Central memory CD4-positive, alpha-beta T cell (primary cell): Measurements from ENCODE around the gene SLC9A7.
A peak's percentile ranks its signal among the peaks of the same experiment; 100 is the strongest.

Experiments
- DNase-seq: peaks from one replicate; pipeline ENCODE4 v3.0.0; 2022

Gene SLC9A7

DNA sequence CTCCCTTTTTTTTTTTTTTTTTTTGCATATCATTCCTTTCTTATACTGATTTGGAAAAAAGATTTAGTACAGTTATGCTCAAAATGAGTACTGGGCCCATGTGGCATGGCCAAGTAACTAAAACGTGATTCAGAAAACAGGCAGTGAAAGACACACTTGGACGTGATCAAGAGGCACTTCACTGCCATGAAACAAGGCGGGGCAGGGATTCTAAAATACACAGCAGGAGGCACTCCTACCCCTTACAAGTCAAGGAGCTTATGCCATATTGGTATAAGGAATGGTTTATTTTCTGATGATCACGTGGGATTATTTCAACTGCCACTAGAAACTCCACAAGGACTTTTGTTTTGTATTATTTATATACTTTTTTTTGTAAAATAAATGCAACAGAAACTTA is 113.3 kb downstream of the SLC9A7 start:
- no peak for DNase-seq

DNA sequence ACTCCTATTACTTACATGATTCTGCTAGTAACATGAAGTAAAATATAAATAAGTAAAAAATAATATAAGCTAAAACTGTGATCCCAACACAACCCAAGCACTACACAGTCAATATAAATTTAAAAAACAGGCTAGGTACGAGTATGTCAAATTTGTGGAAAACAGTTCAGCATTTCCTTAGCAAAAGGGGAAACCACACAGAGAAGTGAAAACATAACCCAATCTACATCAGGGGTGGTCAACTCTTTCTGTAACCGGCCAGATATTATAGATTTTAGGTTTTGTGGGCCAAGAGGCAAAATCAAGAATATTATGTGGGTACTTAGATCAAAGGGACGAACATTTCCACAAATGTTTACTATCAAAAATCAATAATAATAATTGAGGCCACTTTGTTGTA is 115.3 kb downstream of the SLC9A7 start:
- DNase-seq: no peak

DNA sequence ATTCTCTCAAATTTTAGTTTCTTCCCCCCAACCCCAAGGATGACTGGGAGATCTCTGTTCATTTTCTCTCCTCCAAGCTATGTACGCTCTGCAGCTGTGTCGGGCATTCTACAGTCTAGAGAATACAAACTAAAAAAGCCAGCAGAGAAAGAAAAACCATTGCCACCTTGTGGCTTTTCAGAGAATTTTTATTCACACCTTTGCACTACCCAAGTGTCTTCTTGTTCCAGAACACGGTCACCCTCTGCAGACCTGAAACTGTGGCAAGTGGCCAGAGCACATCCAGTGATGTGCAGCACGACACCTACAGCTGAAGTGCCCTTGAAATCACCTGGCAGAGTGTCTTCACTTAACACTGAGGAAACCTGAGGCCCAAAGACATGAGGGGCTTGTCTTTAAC is 116.8 kb downstream of the SLC9A7 start:
- DNase-seq: peak; percentile 19

DNA sequence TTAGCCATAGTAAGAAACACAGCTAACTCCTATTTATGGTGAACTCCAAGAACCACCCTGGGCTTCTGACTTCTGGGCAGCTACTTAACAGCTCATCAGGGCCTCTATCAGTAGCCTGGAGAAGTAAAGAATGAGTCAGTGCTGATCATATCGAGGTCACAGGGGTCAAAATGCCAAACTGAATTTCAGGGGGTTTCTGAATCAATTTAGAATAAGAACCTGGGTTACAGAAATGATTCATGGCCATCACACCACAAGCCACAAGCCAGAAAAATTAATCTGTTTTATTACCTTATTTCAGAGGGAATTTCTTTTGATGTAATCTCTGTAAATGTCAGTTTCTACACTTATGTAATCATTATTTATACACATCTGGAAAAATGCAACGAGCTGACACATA is 121.0 kb downstream of the SLC9A7 start:
- no peak for DNase-seq

- no peak for DNase-seq
These were observed 122.7 kb downstream of the SLC9A7 start for GRCh38 chrX:46636223-46636622.

GRCh38 chrX:46635186-46635585 is 123.7 kb downstream of the SLC9A7 start:
- DNase-seq: no peak

- DNase-seq: no peak
These were observed 124.3 kb downstream of the SLC9A7 start for GRCh38 chrX:46634577-46634976.

DNA sequence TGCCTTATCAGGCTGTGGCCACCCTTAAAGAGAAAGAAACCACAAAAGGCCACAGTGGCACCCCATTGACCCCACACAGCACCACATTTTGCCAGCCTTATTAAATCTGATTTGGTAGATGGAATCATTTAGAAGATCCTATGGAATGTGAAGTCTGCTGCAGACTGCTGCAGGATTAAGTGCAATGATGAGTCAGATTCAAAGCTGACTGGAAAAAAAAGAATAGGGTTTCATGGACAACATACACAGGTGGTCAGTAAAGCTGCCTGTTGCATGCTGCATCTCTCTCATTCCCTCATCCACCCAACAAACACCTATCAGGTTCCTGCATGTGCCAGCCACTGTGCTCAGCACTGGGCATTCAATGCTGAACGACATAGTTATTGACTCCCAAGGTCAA is 128.8 kb downstream of the SLC9A7 start:
- no peak for DNase-seq

DNA sequence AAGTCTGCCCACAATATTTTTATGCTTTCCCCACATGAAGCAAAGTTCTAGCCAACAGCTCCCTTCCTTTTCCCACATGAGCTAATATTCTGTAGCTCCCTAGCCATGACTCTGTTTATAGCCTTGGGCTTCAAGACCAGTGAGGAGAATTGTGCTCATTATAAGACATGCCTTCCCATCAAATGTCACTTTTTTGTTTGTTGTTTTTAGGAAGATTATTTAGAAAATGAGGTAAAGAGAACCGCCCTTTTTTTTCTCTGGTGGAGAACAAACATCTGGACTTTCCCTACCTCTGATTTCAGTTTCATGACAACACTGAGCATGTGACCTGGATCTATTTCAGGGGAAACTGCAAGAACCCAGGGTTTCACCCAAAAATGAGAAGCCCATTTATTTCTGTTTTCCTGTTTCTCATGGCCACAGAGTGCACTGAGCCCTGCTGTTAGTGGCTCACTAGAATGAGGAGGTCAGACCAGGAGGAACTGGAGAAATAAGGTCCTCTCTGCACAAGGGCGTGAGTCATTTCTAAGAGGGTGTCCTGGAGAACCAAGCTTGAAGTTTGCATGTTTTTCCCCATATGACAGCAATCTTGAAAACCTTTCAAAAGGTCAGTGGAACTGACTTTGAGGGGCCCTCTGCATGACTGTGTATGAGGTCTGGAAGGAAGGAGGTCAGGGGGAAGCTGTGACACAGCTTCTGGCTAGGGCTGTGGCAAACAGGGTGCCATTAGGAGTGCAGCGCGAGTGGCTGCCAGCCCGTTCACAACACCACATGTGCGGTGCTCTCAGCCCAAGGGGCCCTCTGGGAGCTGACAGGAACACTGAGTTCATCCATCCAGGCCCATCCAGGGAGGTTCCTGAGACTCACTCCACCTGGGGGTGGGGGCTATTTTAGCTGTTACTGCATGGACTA is 130.2 kb downstream of the SLC9A7 start:
- no peak for DNase-seq

GRCh38 chrX:46627711-46628419 is 131.1 kb downstream of the SLC9A7 start:
- no peak for DNase-seq

DNA sequence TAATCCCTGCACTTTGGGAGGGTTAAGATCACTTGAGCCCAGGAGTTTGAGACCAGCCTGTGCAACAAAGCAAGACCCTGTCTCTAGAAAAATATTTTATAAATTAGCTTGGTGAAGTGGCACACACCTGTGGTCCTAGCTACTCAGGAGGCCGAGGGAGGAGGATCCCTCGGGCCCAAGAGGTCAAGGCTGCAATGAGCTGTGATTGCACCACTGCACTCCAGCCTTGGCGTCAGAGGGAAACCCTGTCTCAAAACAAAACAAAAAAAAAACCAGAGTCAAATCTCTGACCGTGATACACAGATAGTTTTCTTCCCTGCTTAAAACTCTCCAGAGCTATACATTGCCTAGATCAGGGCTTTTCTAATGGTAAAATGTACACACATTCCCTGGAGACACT is 131.9 kb downstream of the SLC9A7 start:
- no peak for DNase-seq

- DNase-seq: no peak
These were observed 132.4 kb downstream of the SLC9A7 start for GRCh38 chrX:46626566-46626965.

- no peak for DNase-seq
These were observed 134.7 kb downstream of the SLC9A7 start for GRCh38 chrX:46624090-46624786.

- no peak for DNase-seq
These were observed 137.3 kb downstream of the SLC9A7 start for GRCh38 chrX:46621572-46621971.

DNA sequence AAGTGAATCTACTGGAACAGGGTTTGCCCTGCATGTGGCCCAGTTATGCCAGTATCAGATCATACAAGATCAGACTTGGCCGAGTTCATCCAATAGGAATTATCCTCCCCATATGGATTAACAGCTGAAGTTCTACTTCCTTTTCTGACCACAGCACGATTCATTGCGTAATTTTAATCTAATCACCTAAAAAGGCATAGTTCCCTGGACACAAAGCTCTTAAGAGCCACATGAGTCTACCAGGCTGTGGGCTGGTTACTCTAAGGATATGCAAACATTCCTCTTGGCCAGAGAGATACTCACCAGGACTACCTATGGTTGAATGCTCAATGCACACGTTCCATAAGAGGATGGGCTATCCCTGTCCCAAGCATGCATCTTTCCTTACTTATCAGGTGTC is 138.4 kb downstream of the SLC9A7 start:
- no peak for DNase-seq

DNA sequence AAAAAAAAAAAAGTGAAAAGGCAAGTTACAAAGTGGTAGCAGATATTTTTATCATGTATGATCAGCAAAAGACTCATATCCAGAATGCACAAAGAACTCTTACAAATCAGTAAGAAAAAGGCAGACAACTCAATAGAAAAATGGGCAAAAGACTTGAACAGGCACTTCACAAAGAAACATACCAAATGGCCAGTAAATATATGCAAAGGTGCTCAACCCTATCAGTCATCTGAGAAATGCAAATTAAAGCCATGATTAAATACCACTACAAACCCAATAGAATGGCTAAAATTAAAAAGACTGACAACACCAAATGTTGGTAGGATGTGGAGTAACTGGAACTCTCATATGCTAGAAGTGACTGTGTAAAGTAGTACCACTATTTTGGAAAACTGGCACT is 140.0 kb downstream of the SLC9A7 start:
- DNase-seq: no peak

DNA sequence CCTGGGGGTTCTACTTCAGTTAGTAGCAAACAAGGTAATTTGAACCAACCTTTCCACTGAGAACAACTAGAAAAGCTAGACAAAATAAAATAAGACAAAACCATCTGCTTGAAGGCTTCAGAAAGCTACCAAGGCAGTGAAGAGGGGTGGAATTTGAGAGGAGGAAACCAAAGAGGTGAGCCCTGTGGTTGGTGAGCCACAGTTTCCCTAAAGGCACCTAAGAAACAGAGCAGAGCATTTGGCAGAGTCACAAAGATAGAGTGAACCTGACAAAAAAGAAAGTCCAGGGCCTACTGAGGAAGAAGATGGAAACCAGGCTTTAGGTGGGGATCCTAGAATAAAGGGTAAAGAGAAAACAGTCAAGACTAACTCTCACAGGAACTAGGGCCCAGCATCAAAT is 141.0 kb downstream of the SLC9A7 start:
- no peak for DNase-seq

- DNase-seq: peak; percentile 73
These were observed 147.1 kb downstream of the SLC9A7 start for GRCh38 chrX:46611658-46612362.

DNA sequence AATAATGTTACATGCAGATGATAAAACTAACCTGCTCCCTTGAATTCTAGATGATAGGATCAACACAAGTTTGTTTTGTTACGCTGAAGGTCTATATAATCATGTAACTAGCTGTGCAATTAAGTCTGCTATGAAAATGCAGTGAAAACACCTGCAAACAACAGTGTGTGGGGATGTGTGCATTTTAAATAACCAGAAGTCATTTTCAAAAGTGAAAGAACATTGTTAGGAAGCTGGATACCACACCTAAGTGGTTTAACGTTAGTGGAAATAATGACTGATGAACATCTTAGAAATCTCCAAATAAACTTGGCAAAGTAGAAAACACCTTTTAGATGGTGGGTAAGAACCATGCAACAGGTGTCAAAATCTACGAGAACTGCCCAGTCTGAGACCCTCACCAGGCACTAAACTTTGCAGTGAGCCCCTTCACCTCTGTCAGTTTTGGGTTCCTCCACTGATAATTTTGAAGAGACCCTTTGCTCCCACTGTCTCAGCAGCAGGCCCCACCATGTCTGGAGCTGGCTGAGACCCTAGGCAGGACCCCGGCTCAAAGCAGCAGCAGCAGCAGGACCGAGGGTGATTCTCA is 148.8 kb downstream of the SLC9A7 start:
- DNase-seq: no peak

DNA sequence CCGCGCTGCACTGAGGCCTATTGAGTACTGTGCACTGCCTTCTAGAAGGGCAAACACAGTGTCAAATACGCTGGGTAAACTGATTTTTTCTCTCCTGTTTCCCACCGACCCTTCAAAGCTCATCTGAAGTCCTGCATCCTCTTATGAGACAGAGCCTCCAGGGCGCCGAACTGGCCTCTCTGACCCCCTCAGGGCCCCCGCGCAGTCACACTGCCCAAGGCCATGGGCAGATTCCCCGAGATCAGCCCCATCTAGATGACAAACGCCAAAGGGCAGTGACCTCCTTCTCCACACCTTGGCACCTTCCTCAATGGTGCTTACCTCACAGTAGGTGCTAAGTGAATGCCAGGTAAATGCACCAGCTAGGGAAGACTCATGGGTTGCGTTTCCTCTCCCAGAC is 151.0 kb downstream of the SLC9A7 start:
- no peak for DNase-seq

GRCh38 chrX:46602468-46603102 is 156.3 kb downstream of the SLC9A7 start:
- DNase-seq: no peak

- no peak for DNase-seq
These were observed 157.6 kb downstream of the SLC9A7 start for GRCh38 chrX:46601283-46601682.
